A549 (cell line): ENCODE results near the gene VSIG10. TPM values are rescaled to one million over a fixed set of nuclear protein-coding genes. Genes with fewer than 3 reads are reported as not detected.
A peak's percentile ranks its signal among the peaks of the same experiment; 100 is the strongest.

Experiments used
- ATAC-seq, 2 experiments: fragments of 200-7000 bp in 1 of 2; fragments of >200 bp in 1 of 2; cut with Nextera tagmentation in 1 of 2; cut with Tn5 transposase in 1 of 2; 3 replicates each; pipeline versions ENCODE4 v1.8.0 to v1.9.1; 2018 to 2020; ENCODE audit warnings: mild to moderate bottlenecking in 1 of 2, moderate library complexity in 1 of 2
- CTCF ChIA-PET: fragments of 300-600 bp; sonication (Branson Sonifier 250); formaldehyde crosslinking; extraction: SDS; loops from one replicate; lab custom pipeline; 2021; ENCODE audit warnings: antibody characterized with exemption, inconsistent platforms; lab: Yijun Ruan, JAX
- POLR2A ChIA-PET: fragments of 350-600 bp; formaldehyde crosslinking; extraction: SDS; loops from one replicate; lab custom pipeline; 2021; ENCODE audit warnings: antibody characterized with exemption, inconsistent platforms; lab: Yijun Ruan, JAX
- DNase-seq, 2 experiments: peaks; one replicate each; pipeline versions ENCODE4 v3.0.0 to v3.0.0-alpha.2; 2011 to 2016; ENCODE audit warnings: low read depth in 1 of 2, low spot score in 1 of 2
- FAIRE-seq: peaks from 2 replicates; lab custom pipeline; 2011; peaks lifted over from hg19 to GRCh38; lab: Jason Lieb, UNC
- H3K27ac ChIP-seq, 2 experiments: fragments of >200 bp; sonication (Bioruptor Twin); formaldehyde crosslinking; 3 replicates each; pipeline ENCODE4 v1.5.1; 2016 to 2017
- H3K4me1 ChIP-seq: fragments of >200 bp; sonication (Bioruptor Twin); formaldehyde crosslinking; 3 replicates; pipeline ENCODE4 v1.6.1; 2016
- H3K4me2 ChIP-seq: fragments of >200 bp; sonication (Bioruptor Twin); formaldehyde crosslinking; 3 replicates; pipeline ENCODE4 v1.6.1; 2016
- H3K4me3 ChIP-seq: fragments of >200 bp; sonication (Bioruptor Twin); formaldehyde crosslinking; 3 replicates; pipeline ENCODE4 v1.5.1; 2016
- H3K9me3 ChIP-seq: fragments of >200 bp; sonication (Bioruptor Twin); formaldehyde crosslinking; 3 replicates; pipeline ENCODE4 v1.6.1; 2016
- CBX2 ChIP-seq: fragments of 200-600 bp; sonication (generic); IDR thresholded peaks from 2 replicates; pipeline ENCODE4 v1.6.1; 2016; ENCODE audit warnings: low read depth, mild to moderate bottlenecking, borderline replicate concordance
- CEBPB ChIP-seq, 2 experiments: fragments of >200 bp in 1 of 2; sonication (Bioruptor Twin) in 1 of 2; formaldehyde crosslinking in 1 of 2; IDR thresholded peaks; 2 replicates each; pipeline ENCODE4 v1.6.1; 2012 to 2016
- ELK1 ChIP-seq: fragments of 150-350 bp; IDR thresholded peaks from 2 replicates; pipeline ENCODE4 v1.6.1; 2014; ENCODE audit warnings: low read depth, mild to moderate bottlenecking, low read length
- EP300 ChIP-seq, 2 experiments: fragments of >200 bp; sonication (Bioruptor Twin); formaldehyde crosslinking; IDR thresholded peaks; 2 replicates in 1 of 2; 3 replicates in 1 of 2; pipeline ENCODE4 v1.6.1; 2016 to 2017
- FOSB ChIP-seq: fragments of 250-450 bp; sonication (Bioruptor Pico); IDR thresholded peaks from 2 replicates; pipeline ENCODE4 v1.5.0; 2020; ENCODE audit warnings: mild to moderate bottlenecking, moderate library complexity
- FOSL2 ChIP-seq, 2 experiments: fragments of 450-650 bp in 1 of 2; fragments of >200 bp in 1 of 2; sonication (Bioruptor Twin) in 1 of 2; formaldehyde crosslinking; IDR thresholded peaks; 2 replicates each; pipeline versions ENCODE4 v1.5.0 to v1.6.1; 2016 to 2020; ENCODE audit warnings: mild to moderate bottlenecking in 1 of 2, moderate library complexity in 1 of 2
- HEYL ChIP-seq: fragments of 250-450 bp; sonication (Bioruptor Pico); IDR thresholded peaks from 2 replicates; pipeline ENCODE4 v1.8.0; 2021; ENCODE audit warnings: mild to moderate bottlenecking, moderate library complexity
- HOXA7 ChIP-seq: fragments of 250-450 bp; sonication (Bioruptor Pico); IDR thresholded peaks from 2 replicates; pipeline ENCODE4 v1.5.0; 2020; ENCODE audit warnings: mild to moderate bottlenecking, moderate library complexity
- HOXB13 ChIP-seq: fragments of 250-450 bp; sonication (Bioruptor Pico); IDR thresholded peaks from 2 replicates; pipeline ENCODE4 v1.5.0; 2020; ENCODE audit warnings: low read depth, mild to moderate bottlenecking, moderate library complexity
- HOXB5 ChIP-seq: fragments of 250-450 bp; sonication (Bioruptor Pico); IDR thresholded peaks from 2 replicates; pipeline ENCODE4 v1.5.0; 2020; ENCODE audit warnings: mild to moderate bottlenecking, moderate library complexity
- KDM1A ChIP-seq: fragments of 200-600 bp; sonication (generic); IDR thresholded peaks from 2 replicates; pipeline ENCODE4 v1.6.1; 2016; ENCODE audit warnings: low read depth, mild to moderate bottlenecking
- MAX ChIP-seq: IDR thresholded peaks from 2 replicates; pipeline ENCODE4 v1.6.1; 2012
- MAZ ChIP-seq: fragments of 150-350 bp; IDR thresholded peaks from 2 replicates; pipeline ENCODE4 v1.6.1; 2014; ENCODE audit warnings: antibody characterized with exemption, low read depth, low read length, borderline replicate concordance
- POLR2A ChIP-seq: IDR thresholded peaks from 2 replicates; pipeline ENCODE4 v1.6.1; 2012; ENCODE audit warnings: mild to moderate bottlenecking, low read length
- RAD21 ChIP-seq, 2 experiments: fragments of >200 bp in 1 of 2; sonication (Bioruptor Twin) in 1 of 2; formaldehyde crosslinking in 1 of 2; IDR thresholded peaks in 1 of 2; conservative IDR thresholded peaks in 1 of 2; 2 replicates in 1 of 2; 3 replicates in 1 of 2; pipeline ENCODE4 v1.6.1; 2012 to 2018; ENCODE audit warnings: inconsistent platforms in 1 of 2
- RARB ChIP-seq: fragments of 250-450 bp; sonication (Bioruptor Pico); IDR thresholded peaks from 2 replicates; pipeline ENCODE4 v1.8.0; 2021; ENCODE audit warnings: mild to moderate bottlenecking, moderate library complexity
- RNF2 ChIP-seq: fragments of 200-600 bp; sonication (generic); IDR thresholded peaks from 2 replicates; pipeline ENCODE4 v1.6.1; 2016; ENCODE audit warnings: low read depth, mild to moderate bottlenecking, antibody characterized with exemption, moderate library complexity, borderline replicate concordance
- SREBF2 ChIP-seq: fragments of 450-650 bp; IDR thresholded peaks from 2 replicates; pipeline ENCODE4 v1.6.1; 2014; ENCODE audit warnings: mild to moderate bottlenecking, moderate library complexity
- TFCP2L1 ChIP-seq: fragments of 250-450 bp; sonication (Bioruptor Pico); IDR thresholded peaks from 2 replicates; pipeline ENCODE4 v1.5.0; 2021; ENCODE audit warnings: mild to moderate bottlenecking
- TP53 ChIP-seq: fragments of 250-450 bp; sonication (Bioruptor Pico); IDR thresholded peaks from 2 replicates; pipeline ENCODE4 v1.5.0; 2021; ENCODE audit warnings: mild to moderate bottlenecking, moderate library complexity
- ZNF302 ChIP-seq: fragments of 250-450 bp; sonication (Bioruptor Pico); IDR thresholded peaks from 2 replicates; pipeline ENCODE4 v1.9.0; 2021; ENCODE audit warnings: inconsistent platforms, mild to moderate bottlenecking, moderate library complexity
- WGBS: methylation state at CpG from one replicate; pipeline ENCODE4 v1.1.6; 2017; ENCODE audit errors: missing lambda C conversion rate; 5-methylcytosine and 5-hydroxymethylcytosine counted together
- polyA plus RNA-seq, 4 experiments: library from polyadenylated mRNA; depleted of rRNA in 3 of 4; stranded (reverse); fragments of >200 nt; fragmentation: RNase III in 1 of 4; extraction: RNeasy Plus Mini Kit Qiagen cat#74134 plus additional on column Dnase treatment in 1 of 4; gene quantifications; 2 replicates in 3 of 4; 3 replicates in 1 of 4; pipeline ENCODE4 v1.2.3, GENCODE V29; 2011 to 2017
- TF ChIP-seq, protein P1 (sequence below): fragments of 250-450 bp; sonication (Bioruptor Pico); IDR thresholded peaks from 2 replicates; pipeline ENCODE4 v1.5.0; 2020; ENCODE audit warnings: low read depth, mild to moderate bottlenecking, moderate library complexity
- TF ChIP-seq, protein P2 (sequence below): fragments of 250-450 bp; sonication (Bioruptor Pico); IDR thresholded peaks from 2 replicates; pipeline ENCODE4 v1.5.0; 2021; ENCODE audit warnings: mild to moderate bottlenecking, moderate library complexity, borderline replicate concordance
- TF ChIP-seq, protein P3 (sequence below): IDR thresholded peaks from 2 replicates; pipeline ENCODE4 v1.6.1; 2012
- TF ChIP-seq, protein P4 (sequence below): fragments of >200 bp; sonication (Bioruptor Twin); formaldehyde crosslinking; IDR thresholded peaks from 3 replicates; pipeline ENCODE4 v1.6.1; 2016

The VSIG10 gene
- polyA plus RNA-seq, 2 of the 4 experiments (the other 2 are of a cell fraction) = 18.3 to 20.2 TPM

- TF ChIP-seq RNF2 = no peak
- TF ChIP-seq TFCP2L1 (CRISPR knock-in tag) = no peak
- no peak for TF ChIP-seq ZNF302 (CRISPR knock-in tag)
- TF ChIP-seq, protein P1, sequence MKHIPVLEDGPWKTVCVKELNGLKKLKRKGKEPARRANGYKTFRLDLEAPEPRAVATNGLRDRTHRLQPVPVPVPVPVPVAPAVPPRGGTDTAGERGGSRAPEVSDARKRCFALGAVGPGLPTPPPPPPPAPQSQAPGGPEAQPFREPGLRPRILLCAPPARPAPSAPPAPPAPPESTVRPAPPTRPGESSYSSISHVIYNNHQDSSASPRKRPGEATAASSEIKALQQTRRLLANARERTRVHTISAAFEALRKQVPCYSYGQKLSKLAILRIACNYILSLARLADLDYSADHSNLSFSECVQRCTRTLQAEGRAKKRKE (CRISPR knock-in tag) = no peak
- TF ChIP-seq HOXB13 = no peak
- no peak for TF ChIP-seq CEBPB (IDR thresholded peaks at IDR 0.05)
- TF ChIP-seq HEYL (CRISPR knock-in tag) = no peak
- no peak for TF ChIP-seq SREBF2
- TF ChIP-seq POLR2A = no peak
- TF ChIP-seq RARB (CRISPR knock-in tag) = no peak
- TF ChIP-seq MAZ = no peak
These were observed 43.4 kb downstream of the VSIG10 start (continued) for GRCh38 chr12:118060301-118061010.

- WGBS = 5% methylated on average over 11 of the region's 11 CpGs
- Histone ChIP-seq H3K9me3 (no peaks in the 10 kb centered on the region), H3K4me3 (peak overlapping the region; percentile 87), H3K27ac (peak overlapping the region; percentile 98 to 100), H3K4me1 (peaks cover 67% of the 10 kb centered on the region), H3K4me2 (peak overlapping the region; percentile 82)
- CTCF ChIA-PET = interaction anchor here (0.9 to 1.4 kb wide), 4 partner anchors 8 to 185 kb away, joined by 4 to 5 read pairs (median 4); no protein-coding TSS in a partner anchor
- no peak for TF ChIP-seq CBX2
- no peak for TF ChIP-seq TP53 (CRISPR knock-in tag)
- TF ChIP-seq FOSB = no peak
- TF ChIP-seq KDM1A = no peak
- TF ChIP-seq MAX = no peak
- TF ChIP-seq RARB (CRISPR knock-in tag) = no peak
- TF ChIP-seq, protein P2, sequence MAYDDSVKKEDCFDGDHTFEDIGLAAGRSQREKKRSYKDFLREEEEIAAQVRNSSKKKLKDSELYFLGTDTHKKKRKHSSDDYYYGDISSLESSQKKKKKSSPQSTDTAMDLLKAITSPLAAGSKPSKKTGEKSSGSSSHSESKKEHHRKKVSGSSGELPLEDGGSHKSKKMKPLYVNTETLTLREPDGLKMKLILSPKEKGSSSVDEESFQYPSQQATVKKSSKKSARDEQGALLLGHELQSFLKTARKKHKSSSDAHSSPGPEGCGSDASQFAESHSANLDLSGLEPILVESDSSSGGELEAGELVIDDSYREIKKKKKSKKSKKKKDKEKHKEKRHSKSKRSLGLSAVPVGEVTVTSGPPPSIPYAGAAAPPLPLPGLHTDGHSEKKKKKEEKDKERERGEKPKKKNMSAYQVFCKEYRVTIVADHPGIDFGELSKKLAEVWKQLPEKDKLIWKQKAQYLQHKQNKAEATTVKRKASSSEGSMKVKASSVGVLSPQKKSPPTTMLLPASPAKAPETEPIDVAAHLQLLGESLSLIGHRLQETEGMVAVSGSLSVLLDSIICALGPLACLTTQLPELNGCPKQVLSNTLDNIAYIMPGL = no peak
- TF ChIP-seq, protein P3, sequence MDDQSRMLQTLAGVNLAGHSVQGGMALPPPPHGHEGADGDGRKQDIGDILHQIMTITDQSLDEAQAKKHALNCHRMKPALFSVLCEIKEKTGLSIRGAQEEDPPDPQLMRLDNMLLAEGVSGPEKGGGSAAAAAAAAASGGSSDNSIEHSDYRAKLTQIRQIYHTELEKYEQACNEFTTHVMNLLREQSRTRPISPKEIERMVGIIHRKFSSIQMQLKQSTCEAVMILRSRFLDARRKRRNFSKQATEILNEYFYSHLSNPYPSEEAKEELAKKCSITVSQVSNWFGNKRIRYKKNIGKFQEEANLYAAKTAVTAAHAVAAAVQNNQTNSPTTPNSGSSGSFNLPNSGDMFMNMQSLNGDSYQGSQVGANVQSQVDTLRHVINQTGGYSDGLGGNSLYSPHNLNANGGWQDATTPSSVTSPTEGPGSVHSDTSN = no peak
- no peak for TF ChIP-seq ELK1
- no peak for TF ChIP-seq HOXA7 (CRISPR knock-in tag)
- TF ChIP-seq RAD21 (conservative IDR thresholded peaks at IDR 0.05 in 1 of 2, IDR thresholded peaks at IDR 0.05 in 1 of 2) = no peak
- TF ChIP-seq, protein P4, sequence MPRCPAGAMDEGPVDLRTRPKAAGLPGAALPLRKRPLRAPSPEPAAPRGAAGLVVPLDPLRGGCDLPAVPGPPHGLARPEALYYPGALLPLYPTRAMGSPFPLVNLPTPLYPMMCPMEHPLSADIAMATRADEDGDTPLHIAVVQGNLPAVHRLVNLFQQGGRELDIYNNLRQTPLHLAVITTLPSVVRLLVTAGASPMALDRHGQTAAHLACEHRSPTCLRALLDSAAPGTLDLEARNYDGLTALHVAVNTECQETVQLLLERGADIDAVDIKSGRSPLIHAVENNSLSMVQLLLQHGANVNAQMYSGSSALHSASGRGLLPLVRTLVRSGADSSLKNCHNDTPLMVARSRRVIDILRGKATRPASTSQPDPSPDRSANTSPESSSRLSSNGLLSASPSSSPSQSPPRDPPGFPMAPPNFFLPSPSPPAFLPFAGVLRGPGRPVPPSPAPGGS = no peak
- no peak for TF ChIP-seq FOSL2 (IDR thresholded peaks at IDR 0.05)
- no peak for TF ChIP-seq FOSL2 (CRISPR knock-in tag; IDR thresholded peaks at IDR 0.05)
- no peak for TF ChIP-seq HOXB5 (CRISPR knock-in tag)
- TF ChIP-seq EP300 (IDR thresholded peaks at IDR 0.05) = no peak
- DNase-seq = no peak
- ATAC-seq = 0 out of 6 replicates have a peak, but pooled peaks of 1 of the 2 experiments have one; percentile 14
- FAIRE-seq = no peak
- POLR2A ChIA-PET = interaction anchor here (2.9 kb wide), 1 partner anchor 44 kb away, joined by 13 read pairs; the partner anchor contains the start of gene VSIG10
These were observed 44.2 kb downstream of the VSIG10 start for GRCh38 chr12:118059341-118060191.
